ENCODE measurements around the gene TMPRSS2. TPM values are rescaled to one million over a fixed set of nuclear protein-coding genes. Genes with fewer than 3 reads are reported as not detected.

TMPRSS2 gene
- total and polyA plus RNA-seq, 9 of the 15 experiments (the other 6 are each of a cell fraction or from before 2014, with no cell fraction given), result 0.20 TPM; not detected in 8

GRCh38 chr21:41518757-41519156 is 10.8 kb upstream of the TMPRSS2 start:
- no peaks in the 10 kb centered on the region for H3K9me1 ChIP-seq (ENCODE audit: control insufficient read depth, insufficient read depth, low read length)
- in situ Hi-C loops (cut with MboI) (no loop called here), intact Hi-C loops (cut with micrococcal nuclease) (no loop called here)
- WGBS (ENCODE audit: insufficient coverage, low coverage, missing lambda C conversion rate), result 13% methylated on average over 4 of the region's 4 CpGs
- BruUV-seq (replicated peaks), result no TSS peak
- no peaks in the 10 kb centered on the region; the same call in 1 of the 2 replicates for H4K20me1 ChIP-seq (replicated peaks; ENCODE audit: control insufficient read depth, insufficient read depth, low read length)
- no peaks in the 10 kb centered on the region for H3K79me2 ChIP-seq (ENCODE audit: control insufficient read depth, insufficient read depth, low read length)
- FAIRE-seq, result no peak
- no peak overlapping the region for H3K4me2 ChIP-seq (ENCODE audit: insufficient read depth, low read length)
- no peak for DNase-seq (ENCODE audit: extremely low read depth in 1 of 4, low spot score in 3 of 4)
- no peak overlapping the region for H3K4me3 ChIP-seq
- H3K36me3 ChIP-seq (ENCODE audit: control insufficient read depth, insufficient read depth, low read length), result no peaks in the 10 kb centered on the region
- no peak overlapping the region for H2AFZ ChIP-seq (ENCODE audit: low read depth, low read length)
- H3K9ac ChIP-seq (ENCODE audit: insufficient read depth in 1 of 2, low read depth in 2 of 2, low read length in 2 of 2), result no peak overlapping the region
- ATAC-seq, result no peak
- H3K27ac ChIP-seq (ENCODE audit: extremely low read depth, low read depth, low read length), result no peak overlapping the region
- no peaks in the 10 kb centered on the region for H3K9me3 ChIP-seq (replicated peaks; ENCODE audit: control insufficient read depth, insufficient read depth, low read depth, low read length)
- H3K27me3 ChIP-seq (ENCODE audit: control insufficient read depth in 2 of 2, insufficient read depth in 2 of 2, low read length in 2 of 2), result no peaks in the 10 kb centered on the region
- H3K4me1 ChIP-seq (replicated peaks in 1 of 2; ENCODE audit: control insufficient read depth in 2 of 2, insufficient read depth in 2 of 2, low read length in 2 of 2), result no peaks in the 10 kb centered on the region
- ChIA-PET POLR2A (no interaction called here), CTCF (ENCODE audit: low intra/inter-chr PET ratio) (no interaction called here)
- no peak for TF ChIP-seq JUNB (CRISPR knock-in tag; conservative IDR thresholded peaks at IDR 0.05)
- TF ChIP-seq PKNOX1 (IDR thresholded peaks at IDR 0.05), result no peak
- TF ChIP-seq CEBPB (tag; IDR thresholded peaks at IDR 0.05), result peak; percentile 94
- TF ChIP-seq POLR2G (IDR thresholded peaks at IDR 0.05; ENCODE audit: low read depth, low read length), result no peak
- no peak for TF ChIP-seq CREB3L1 (IDR thresholded peaks at IDR 0.05; ENCODE audit: borderline replicate concordance, low read depth)
- no peak for TF ChIP-seq ZNF766 (CRISPR knock-in tag; conservative IDR thresholded peaks at IDR 0.05)
- no peak for TF ChIP-seq C11orf30 (IDR thresholded peaks at IDR 0.05; ENCODE audit: low read depth)
- TF ChIP-seq CEBPG (CRISPR knock-in tag; IDR thresholded peaks at IDR 0.05), result no peak
- TF ChIP-seq CEBPG (tag; conservative IDR thresholded peaks at IDR 0.05 in 1 of 2, IDR thresholded peaks at IDR 0.05 in 1 of 2), result peak; percentile 61 to 98
- TF ChIP-seq NR0B1 (IDR thresholded peaks at IDR 0.05; ENCODE audit: partially characterized antibody), result no peak
- TF ChIP-seq RNF219 (CRISPR knock-in tag; IDR thresholded peaks at IDR 0.05), result no peak
- TF ChIP-seq IRF9 (tag; IDR thresholded peaks at IDR 0.05), result peak; percentile 55; the same call in 1 of the 2 replicates
- no peak for TF ChIP-seq ZNF57 (CRISPR knock-in tag; IDR thresholded peaks at IDR 0.05)
- TF ChIP-seq E2F1 (CRISPR knock-in tag; IDR thresholded peaks at IDR 0.05), result no peak
